Hepatocyte (in vitro differentiated cells): ENCODE measurements around the gene FAAH. TPM values are rescaled to one million over a fixed set of nuclear protein-coding genes. Genes with fewer than 3 reads are reported as not detected.
"Not testable (repeated sequence)": the region's sequence is repeated elsewhere in the genome, so short reads cannot be mapped to it uniquely, and the experiment has no call there.

Experiments used
- DNase-seq: peaks from one replicate; pipeline ENCODE4 v3.0.0-alpha.2; 2016; ENCODE audit warnings: low spot score
- H2AFZ ChIP-seq: fragments of 200-600 bp; sonication (generic); 2 replicates; pipeline ENCODE4 v1.6.0; 2016; ENCODE audit warnings: antibody characterized with exemption, mild to moderate bottlenecking
- H3K27ac ChIP-seq: fragments of 200-600 bp; sonication (generic); 2 replicates; pipeline ENCODE4 v1.5.1; 2016; ENCODE audit warnings: mild to moderate bottlenecking
- H3K27me3 ChIP-seq: fragments of 200-600 bp; sonication (generic); 2 replicates; pipeline ENCODE4 v1.6.1; 2016
- H3K36me3 ChIP-seq: fragments of 200-600 bp; sonication (generic); replicated peaks from 2 replicates; pipeline ENCODE4 v1.5.1; 2016; ENCODE audit warnings: low read depth; ENCODE audit not compliant: insufficient read depth
- H3K4me1 ChIP-seq: fragments of 200-600 bp; sonication (generic); 2 replicates; pipeline ENCODE4 v1.5.1; 2016; ENCODE audit warnings: mild to moderate bottlenecking, moderate library complexity; ENCODE audit not compliant: insufficient read depth
- H3K4me2 ChIP-seq: fragments of 200-600 bp; sonication (generic); 2 replicates; pipeline ENCODE4 v1.6.0; 2016
- H3K4me3 ChIP-seq: fragments of 200-600 bp; sonication (generic); 2 replicates; pipeline ENCODE4 v1.5.1; 2016; ENCODE audit warnings: mild to moderate bottlenecking
- H3K79me2 ChIP-seq: fragments of 200-600 bp; sonication (generic); 2 replicates; pipeline ENCODE4 v1.6.0; 2017; ENCODE audit warnings: mild to moderate bottlenecking
- H3K9me2 ChIP-seq: fragments of 200-600 bp; sonication (generic); replicated peaks from 2 replicates; pipeline ENCODE4 v1.6.0; 2017; ENCODE audit warnings: mild to moderate bottlenecking; ENCODE audit not compliant: insufficient read depth
- H3K9me3 ChIP-seq: fragments of 200-600 bp; sonication (generic); 2 replicates; pipeline ENCODE4 v1.5.1; 2016; ENCODE audit warnings: low read depth, mild to moderate bottlenecking
- H4K20me1 ChIP-seq: fragments of 200-600 bp; sonication (generic); 2 replicates; pipeline ENCODE4 v1.6.0; 2016; ENCODE audit warnings: mild to moderate bottlenecking; ENCODE audit not compliant: insufficient read depth, poor library complexity, severe bottlenecking
- EZH2 ChIP-seq: fragments of 200-600 bp; sonication (generic); IDR thresholded peaks from 2 replicates; pipeline ENCODE4 v1.6.1; 2016; ENCODE audit warnings: antibody characterized with exemption, mild to moderate bottlenecking, borderline replicate concordance
- EZH2phosphoT487 ChIP-seq: fragments of 200-600 bp; sonication (generic); IDR thresholded peaks from one replicate; pipeline ENCODE4 v1.6.1; 2018; ENCODE audit warnings: antibody characterized with exemption, mild to moderate bottlenecking, low read depth, moderate library complexity; ENCODE audit not compliant: unreplicated experiment, severe bottlenecking
- WGBS: methylation state at CpG from one replicate; pipeline ENCODE4 v1.1.6; 2016; ENCODE audit warnings: low lambda C conversion rate; ENCODE audit errors: missing lambda C conversion rate; 5-methylcytosine and 5-hydroxymethylcytosine counted together
- polyA plus RNA-seq: library from polyadenylated mRNA; unstranded; fragments of >200 nt; fragmentation: Nextera tagmentation; extraction: Ambion mirVana; gene quantifications from 2 replicates; pipeline ENCODE4 v1.2.1, GENCODE V29; 2016
- total RNA-seq: library from RNA; depleted of rRNA; stranded (reverse); fragments of >200 nt; gene quantifications from 2 replicates; pipeline ENCODE4 v1.2.3, GENCODE V29; 2014
- TF ChIP-seq, protein P1 (sequence below): fragments of 200-600 bp; sonication (generic); IDR thresholded peaks from 2 replicates; pipeline ENCODE4 v1.5.1; 2016; ENCODE audit warnings: antibody characterized with exemption, mild to moderate bottlenecking; ENCODE audit not compliant: poor library complexity

The FAAH gene
- total and polyA plus RNA-seq, 2 experiments from 2014 or later, result 44.5 to 61.8 TPM

DNA sequence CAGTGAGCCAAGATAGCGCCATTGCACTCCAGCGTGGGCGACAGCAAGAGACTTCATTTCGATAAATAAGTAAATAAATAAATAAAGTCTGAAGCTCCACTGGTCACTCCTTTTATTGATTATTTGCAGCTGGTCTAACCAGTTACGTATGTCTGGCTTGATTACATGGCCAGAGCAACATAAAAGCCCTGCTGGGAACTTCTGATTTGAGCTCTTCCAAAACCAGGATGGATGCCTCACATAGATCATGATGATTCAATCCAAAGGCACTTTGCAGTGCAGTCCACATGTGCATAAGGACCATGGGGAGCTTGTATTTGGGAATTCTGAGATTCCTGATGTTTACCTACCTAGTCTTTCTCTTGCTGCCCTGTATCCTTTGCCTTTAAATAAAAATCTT, 29.5 kb upstream of the FAAH start:
- no peak for DNase-seq
- Histone ChIP-seq H3K4me3 (no peak overlapping the region), H3K4me1 (no peaks in the 10 kb centered on the region), H2AFZ (no peak overlapping the region), H3K9me2 (no peaks in the 10 kb centered on the region), H3K4me2 (no peak overlapping the region), H3K9me3 (no peaks in the 10 kb centered on the region), H3K36me3 (no peaks in the 10 kb centered on the region), H3K27me3 (no peaks in the 10 kb centered on the region), H3K79me2 (no peaks in the 10 kb centered on the region), H4K20me1 (no peaks in the 10 kb centered on the region), H3K27ac (no peak overlapping the region)
- WGBS, result 85% methylated on average over 5 of the region's 5 CpGs
- TF ChIP-seq EZH2phosphoT487 (no peak), EZH2 (no peak)
- TF ChIP-seq, protein P1, sequence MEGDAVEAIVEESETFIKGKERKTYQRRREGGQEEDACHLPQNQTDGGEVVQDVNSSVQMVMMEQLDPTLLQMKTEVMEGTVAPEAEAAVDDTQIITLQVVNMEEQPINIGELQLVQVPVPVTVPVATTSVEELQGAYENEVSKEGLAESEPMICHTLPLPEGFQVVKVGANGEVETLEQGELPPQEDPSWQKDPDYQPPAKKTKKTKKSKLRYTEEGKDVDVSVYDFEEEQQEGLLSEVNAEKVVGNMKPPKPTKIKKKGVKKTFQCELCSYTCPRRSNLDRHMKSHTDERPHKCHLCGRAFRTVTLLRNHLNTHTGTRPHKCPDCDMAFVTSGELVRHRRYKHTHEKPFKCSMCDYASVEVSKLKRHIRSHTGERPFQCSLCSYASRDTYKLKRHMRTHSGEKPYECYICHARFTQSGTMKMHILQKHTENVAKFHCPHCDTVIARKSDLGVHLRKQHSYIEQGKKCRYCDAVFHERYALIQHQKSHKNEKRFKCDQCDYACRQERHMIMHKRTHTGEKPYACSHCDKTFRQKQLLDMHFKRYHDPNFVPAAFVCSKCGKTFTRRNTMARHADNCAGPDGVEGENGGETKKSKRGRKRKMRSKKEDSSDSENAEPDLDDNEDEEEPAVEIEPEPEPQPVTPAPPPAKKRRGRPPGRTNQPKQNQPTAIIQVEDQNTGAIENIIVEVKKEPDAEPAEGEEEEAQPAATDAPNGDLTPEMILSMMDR, result no peak

DNA sequence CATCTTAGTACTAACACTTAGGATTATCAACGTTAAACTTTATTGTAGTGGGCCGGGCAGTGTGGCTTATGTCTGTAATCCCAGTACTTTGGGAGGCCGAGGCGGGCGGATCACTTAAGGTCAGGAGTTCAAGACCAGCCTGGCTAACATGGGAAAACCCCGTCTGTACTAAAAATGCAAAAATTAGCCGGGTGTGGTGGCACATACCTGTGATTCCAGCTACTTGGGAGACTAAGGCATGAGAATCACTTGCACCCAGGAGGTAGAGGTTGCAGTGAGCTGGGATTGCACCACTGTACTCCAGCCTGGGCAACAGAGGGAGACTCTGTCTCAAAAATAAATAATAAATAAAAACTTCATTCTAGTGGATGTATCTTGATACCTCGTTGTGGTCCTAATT, 28.3 kb upstream of the FAAH start:
- H4K20me1 ChIP-seq, H3K27ac ChIP-seq, H3K4me3 ChIP-seq, H3K79me2 ChIP-seq, H3K36me3 ChIP-seq, H3K27me3 ChIP-seq, DNase-seq, H3K4me1 ChIP-seq, H3K9me2 ChIP-seq, H2AFZ ChIP-seq, H3K9me3 ChIP-seq, H3K4me2 ChIP-seq: not testable (repeated sequence)
- WGBS, result 83% methylated on average over 8 of the region's 8 CpGs

GRCh38 chr1:46367072-46367471, 27.0 kb upstream of the FAAH start:
- no peaks in the 10 kb centered on the region for H3K36me3 ChIP-seq
- H3K27ac ChIP-seq, result no peak overlapping the region
- TF ChIP-seq EZH2phosphoT487 (no peak), EZH2 (no peak)
- TF ChIP-seq, protein P1, result no peak
- no peaks in the 10 kb centered on the region for H3K9me3 ChIP-seq
- WGBS, result 94% methylated on average over 3 of the region's 3 CpGs
- H2AFZ ChIP-seq, result no peak overlapping the region
- H3K79me2 ChIP-seq, result no peaks in the 10 kb centered on the region
- no peak overlapping the region for H3K4me2 ChIP-seq
- H4K20me1 ChIP-seq, result no peaks in the 10 kb centered on the region
- no peak for DNase-seq
- H3K4me3 ChIP-seq, result no peak overlapping the region
- H3K9me2 ChIP-seq, result no peaks in the 10 kb centered on the region
- H3K27me3 ChIP-seq, result no peaks in the 10 kb centered on the region
- no peaks in the 10 kb centered on the region for H3K4me1 ChIP-seq

DNA sequence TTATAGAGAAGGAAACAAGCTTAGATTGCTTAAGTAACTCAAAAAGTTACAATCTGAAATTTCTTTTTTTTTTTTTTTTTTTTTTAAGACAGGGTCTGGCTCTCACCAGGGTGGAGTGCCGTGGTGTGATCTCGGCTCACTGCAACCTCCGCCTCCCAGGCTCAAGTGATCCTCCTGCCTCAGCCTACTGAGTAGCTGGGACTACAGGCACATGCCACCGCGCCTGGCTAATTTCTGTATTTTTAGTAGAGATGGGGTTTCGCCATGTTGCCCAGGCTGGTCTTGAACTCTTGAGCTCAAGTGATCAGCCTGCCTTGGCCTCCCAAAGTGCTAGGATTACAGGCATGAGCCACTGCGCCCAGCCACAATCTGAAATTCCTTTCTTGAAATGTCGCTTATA, 26.4 kb upstream of the FAAH start:
- not testable (repeated sequence) for H3K4me2 ChIP-seq, H3K4me1 ChIP-seq, H2AFZ ChIP-seq, H3K4me3 ChIP-seq, H3K79me2 ChIP-seq, H4K20me1 ChIP-seq, DNase-seq, H3K27me3 ChIP-seq, H3K9me3 ChIP-seq, H3K36me3 ChIP-seq, H3K27ac ChIP-seq, H3K9me2 ChIP-seq
- 91% methylated on average over 8 of the region's 8 CpGs for WGBS

DNA sequence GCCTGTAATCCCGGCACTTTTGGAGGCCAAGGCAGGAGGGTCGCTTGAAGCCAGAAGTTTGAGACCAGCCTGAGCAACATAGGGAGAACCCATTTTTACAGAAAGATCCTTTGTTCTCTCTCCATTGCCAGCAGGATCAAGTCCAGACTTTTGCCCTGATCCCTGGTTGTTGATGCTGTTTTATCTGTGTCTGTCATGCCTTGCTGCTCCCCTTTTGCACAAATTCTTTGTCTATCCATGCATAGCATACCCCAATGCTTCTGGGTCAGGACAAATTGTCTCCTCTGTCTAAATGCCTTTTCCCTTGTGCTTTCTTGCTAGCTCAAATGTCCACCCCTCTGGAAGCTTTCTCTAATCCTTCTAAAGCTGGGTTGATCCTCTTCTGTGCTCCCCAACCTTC, 25.3 kb upstream of the FAAH start:
- Histone ChIP-seq H3K4me2 (no peak overlapping the region), H3K4me1 (no peaks in the 10 kb centered on the region), H3K4me3 (no peak overlapping the region), H3K79me2 (no peaks in the 10 kb centered on the region), H4K20me1 (no peaks in the 10 kb centered on the region), H3K9me3 (no peaks in the 10 kb centered on the region), H3K27ac (no peak overlapping the region), H3K27me3 (no peaks in the 10 kb centered on the region), H3K36me3 (no peaks in the 10 kb centered on the region), H2AFZ (no peak overlapping the region), H3K9me2 (no peaks in the 10 kb centered on the region)
- TF ChIP-seq EZH2phosphoT487 (no peak), EZH2 (no peak)
- TF ChIP-seq, protein P1, result no peak
- WGBS, result 94% methylated on average over 2 of the region's 2 CpGs
- no peak for DNase-seq
